ENCODE measurements around the gene SYCE3.

DNA sequence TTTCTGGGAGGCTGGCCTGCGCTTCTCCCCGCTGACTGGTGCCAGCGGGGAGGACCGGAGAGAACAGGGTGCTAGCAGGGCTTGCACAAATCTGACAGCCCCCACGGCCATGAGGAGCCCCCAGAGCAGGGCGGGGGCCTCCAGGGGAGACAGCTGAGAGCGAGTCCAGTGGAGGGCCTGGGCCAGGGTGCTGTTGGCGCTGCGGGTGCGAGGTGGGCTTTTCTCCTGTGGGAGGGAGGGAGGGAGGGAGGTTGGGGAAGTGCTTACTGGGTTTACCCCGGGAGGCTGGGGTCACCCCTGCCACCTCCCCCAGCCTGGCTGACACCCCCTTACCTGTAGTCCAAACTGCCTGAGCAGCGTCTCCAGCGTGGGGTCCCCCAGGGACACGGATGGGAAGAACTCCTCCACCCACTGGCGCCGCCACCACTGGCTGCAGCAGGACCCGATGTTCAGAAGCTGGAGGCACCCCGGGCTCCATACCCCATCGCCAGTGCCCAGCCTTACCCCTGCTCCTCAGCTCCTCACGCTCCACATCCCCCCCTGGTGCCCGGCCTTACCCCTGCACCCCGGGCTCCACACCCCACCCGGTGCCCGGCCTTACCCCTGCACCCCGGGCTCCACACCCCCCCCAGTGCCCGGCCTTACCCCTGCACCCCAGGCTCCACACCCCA is 59.1 kb downstream of the SYCE3 start:
- TF ChIP-seq CTCF (conservative IDR thresholded peaks at IDR 0.05; ENCODE audit: low read depth, low read length) (no peak), EZH2phosphoT487 (IDR thresholded peaks at IDR 0.05; ENCODE audit: borderline replicate concordance, low read length) (no peak), EZH2 (IDR thresholded peaks at IDR 0.05; ENCODE audit: low read length, unreplicated experiment) (no peak)
